GM20431 (cell line): Measurements from ENCODE around the gene LTB4R2.

Experiments
- in situ Hi-C: fragments of 300-500 bp; cut with MseI, MboI; formaldehyde crosslinking; loops from one replicate; pipeline ENCODE4 v1.15.0; 2020; ENCODE audit warnings: low sequenced_read_pairs; ENCODE audit not compliant: unreplicated experiment

The LTB4R2 gene

DNA sequence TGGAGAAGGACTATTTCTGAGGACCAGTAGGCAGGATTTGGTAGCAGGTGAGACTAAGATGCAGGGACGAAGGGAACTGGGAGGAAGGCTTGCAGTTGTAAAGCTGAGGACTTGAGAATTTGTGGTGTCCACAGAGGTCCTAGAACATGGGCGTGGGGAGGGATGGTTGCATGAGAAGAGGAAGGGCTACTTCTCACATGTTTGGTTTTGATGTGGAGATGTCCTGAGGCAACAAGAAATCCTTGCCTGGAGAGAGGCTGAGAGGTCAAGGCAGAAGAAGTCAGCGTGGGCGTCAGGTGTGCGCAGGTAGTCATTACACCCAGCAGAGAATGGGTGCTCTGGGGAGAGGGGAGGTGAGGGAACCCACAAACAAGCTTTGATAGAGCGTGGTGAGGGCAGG lies 32.9 kb upstream of the LTB4R2 start:
- in situ Hi-C loops: no loop called here

DNA sequence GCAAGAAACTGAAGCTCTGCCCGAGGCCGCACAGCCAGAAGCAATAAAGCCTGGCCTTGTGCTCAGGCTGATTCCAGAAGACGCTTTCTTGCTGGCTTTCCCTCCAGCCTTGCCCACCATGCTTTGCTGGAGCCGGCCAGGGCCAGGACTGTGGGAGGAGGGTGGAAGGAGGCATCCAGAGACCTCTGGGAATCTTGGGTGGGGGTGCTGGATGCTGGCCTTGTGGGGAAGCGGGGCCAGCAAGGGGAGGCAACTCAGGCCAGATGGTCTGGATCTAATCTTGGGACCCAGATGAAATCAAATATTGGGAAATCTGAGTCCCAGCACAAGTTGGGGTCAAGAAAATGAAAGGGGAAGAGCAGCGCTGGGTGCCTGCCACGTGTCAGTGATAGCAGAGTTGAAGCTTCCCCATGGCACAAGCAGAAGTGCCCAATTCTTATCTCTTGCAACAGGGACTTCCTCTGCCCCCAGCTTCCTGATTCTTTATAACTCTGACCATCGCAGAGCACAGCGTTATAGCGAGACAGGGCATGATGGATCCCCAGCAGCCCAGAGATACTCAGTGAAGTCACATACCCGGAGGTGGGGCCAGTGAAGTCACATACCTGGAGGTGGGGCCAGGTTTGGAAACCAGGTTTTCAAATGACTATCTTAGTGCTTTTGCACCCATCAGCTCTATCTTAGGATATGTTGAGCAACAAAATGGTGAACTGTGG lies 32.2 kb upstream of the LTB4R2 start:
- in situ Hi-C loops: no loop called here

DNA sequence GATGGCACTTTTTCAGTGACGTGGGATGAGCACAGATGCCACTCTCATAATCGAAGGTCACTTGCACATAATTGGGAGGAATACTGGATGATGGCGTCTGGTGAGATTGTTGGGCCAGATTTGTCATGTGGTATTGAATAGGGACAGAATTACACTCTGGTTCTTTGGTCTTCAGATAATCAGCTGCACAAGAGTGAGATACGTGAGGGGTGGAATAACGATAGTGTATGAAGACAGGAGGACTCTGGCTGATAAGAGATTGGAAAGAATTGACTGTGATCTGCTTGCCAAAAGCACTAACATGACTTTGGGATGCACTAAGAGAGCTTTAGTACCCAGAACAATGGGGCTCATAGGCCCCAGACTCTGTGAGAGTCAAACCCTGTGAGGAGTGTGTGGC lies 31.5 kb upstream of the LTB4R2 start:
- in situ Hi-C loops: no loop called here

DNA sequence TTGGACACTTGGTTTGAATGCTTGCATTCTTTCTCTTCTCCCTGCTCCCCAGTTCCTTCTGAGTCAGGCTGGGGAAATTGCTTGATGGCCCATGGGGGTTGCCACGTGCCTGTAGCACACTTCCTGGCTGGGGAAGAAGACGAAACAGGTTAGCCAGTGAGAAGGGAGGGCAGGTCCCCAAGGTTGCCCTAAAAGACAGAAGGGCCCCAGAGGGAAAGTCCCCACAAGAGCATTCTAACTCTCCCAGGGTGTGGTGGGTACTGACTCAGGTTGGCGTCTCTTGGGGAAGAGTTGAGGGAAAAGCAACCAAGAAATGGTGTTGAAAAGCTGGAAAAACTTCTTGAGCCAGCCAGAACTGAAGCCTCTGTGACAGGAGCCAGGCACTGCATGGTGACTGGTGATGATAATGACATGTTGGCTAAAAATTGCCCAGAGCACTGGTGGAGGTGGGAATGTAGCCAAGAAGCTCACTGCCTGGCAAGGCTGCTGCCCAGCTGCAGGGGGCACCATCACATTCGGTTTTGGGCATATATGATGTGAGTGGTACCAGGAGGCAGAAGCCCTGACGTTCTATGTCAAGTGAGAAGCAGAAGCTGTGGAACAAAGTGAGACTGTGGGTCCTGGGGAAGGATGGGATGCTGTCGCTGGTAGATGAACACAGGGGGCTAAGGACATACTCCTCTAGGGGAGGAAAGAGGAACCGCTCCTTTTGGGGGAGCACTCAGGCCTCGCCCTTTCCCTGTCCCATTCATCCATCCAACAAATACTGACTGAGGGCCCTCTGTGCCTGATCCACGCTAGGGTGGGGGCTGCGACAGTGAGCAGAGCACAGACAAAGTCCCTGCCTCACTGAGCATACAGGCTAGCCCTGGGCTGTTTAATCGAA lies 30.4 kb upstream of the LTB4R2 start:
- in situ Hi-C loops: no loop called here

DNA sequence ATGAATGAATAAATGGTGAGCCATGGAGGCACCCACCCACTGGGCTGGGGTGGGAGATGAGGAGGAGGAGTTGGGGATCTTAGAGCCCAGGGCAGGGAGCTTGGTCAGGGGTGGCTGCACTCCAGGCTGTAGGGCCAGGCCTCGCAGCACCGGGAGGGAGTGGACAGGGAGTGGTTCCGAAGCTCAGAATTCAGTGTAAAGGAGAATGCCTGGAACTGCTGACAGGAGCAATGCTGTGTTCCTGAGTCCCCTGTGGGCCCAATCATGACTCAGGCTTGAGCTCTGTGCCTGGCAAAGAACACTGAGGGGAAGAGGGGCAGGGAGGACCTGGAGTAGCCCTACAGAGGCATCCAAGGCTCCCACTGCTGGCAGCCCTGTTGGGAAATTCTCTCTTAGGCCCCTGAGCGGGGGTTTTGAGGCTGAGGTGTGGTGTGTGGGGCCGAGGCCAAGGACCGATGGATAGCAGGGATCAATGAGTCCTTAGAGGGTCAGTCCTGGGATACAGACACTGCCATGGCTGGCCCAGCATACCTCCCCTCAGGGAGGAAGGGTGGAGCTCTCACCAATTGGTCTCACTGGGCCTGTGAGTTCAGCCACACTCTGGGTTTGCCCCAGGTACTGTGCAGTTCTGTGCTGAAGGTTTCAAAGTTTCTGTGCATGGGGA lies 29.0 kb upstream of the LTB4R2 start:
- in situ Hi-C loops: no loop called here

DNA sequence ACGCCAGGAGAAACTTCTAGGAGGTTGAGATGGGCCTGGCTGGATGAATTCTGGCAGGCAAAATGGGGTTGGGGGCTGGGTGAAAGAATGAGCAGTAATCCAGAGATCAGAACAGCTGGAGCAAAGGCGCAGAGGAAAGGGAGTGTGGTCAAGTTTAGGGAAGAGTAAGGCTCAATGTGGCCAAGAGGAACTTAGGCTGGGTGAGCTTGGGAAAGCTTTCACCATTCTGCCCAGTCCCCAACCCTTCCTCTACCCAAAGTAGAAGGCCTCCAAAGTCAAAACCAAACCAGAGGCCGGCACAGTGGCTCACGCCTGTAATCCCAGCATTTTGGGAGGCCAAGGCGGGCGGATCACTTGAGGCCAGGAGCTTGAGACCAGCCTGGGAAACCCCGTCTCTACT lies 28.3 kb upstream of the LTB4R2 start:
- in situ Hi-C loops: no loop called here

DNA sequence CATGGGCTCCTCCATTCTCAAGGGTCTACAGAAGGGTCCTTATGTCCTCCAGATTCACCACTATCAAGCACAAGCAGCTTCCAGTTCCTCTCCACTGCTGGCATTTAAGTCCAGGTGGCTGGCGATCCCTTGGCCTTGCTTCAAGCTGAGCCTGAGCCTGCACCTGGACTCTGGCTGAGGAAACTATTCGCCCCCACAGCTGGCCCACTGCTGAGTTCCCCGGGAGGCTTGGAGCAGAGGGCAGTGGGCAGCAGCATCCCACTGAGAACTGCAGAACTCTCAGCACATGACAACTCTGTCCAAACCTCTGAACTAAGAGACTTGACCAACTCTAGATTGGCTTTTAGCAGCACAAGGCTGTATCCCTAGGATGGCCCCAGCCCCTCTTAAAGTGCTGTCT lies 27.2 kb upstream of the LTB4R2 start:
- in situ Hi-C loops: no loop called here

DNA sequence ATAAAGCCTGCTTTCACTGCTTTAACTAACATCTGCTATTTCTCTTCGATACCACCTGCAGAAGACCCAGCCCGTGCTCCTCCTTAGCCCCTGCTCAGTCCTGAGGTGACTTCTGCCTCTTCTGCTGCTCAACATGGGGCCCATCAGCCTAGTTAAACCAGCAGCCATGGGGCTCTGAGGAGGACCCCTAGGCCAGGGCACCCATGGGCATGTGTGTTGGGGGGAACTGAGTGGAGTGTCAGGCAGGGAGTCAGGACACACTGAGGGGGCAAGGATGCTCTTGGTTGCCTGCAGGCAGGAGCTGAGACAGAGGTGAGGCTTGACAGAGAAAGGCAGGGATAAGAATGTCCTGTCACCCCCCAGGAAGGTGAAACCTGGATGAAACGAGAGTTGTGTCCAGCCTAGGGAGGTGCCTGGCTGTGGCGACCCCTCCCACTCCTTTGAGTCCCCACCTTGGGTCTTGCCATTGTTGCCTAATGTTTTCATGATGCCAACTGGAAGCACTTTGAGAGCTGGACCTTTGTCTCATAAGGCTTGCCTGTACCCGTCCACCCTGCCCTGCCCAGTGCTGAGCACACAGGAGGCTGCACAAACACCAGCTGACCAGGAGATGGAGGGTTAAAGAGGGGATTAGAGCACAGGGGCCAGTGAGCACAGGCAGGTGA lies 26.0 kb upstream of the LTB4R2 start:
- in situ Hi-C loops: no loop called here

DNA sequence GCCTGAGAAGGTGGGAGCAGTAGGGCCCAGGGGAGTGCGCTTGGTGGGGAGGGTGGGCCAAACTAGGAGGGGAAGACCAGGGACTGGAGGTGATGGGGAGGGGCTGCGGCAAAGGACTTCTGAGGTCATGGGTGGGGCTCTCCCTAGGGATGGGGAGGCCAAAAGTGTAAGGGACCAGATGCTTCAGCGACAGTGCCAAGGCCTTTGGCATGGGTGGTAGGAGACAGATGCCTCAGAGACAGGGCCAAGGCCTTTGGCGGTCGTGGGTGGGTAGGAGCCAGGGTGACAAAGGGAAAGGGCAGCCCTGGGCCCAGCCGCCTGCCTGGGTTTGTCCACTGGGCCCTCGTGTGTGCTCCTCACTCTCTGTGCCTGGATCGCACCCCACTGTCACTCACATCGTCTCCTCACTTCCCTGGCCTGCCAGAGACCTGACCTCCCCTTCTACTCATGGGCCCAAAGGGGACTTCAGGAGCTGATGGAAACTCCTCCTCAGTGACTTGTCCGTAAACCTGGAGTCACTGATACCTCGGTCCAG lies 25.4 kb upstream of the LTB4R2 start:
- in situ Hi-C loops: no loop called here

DNA sequence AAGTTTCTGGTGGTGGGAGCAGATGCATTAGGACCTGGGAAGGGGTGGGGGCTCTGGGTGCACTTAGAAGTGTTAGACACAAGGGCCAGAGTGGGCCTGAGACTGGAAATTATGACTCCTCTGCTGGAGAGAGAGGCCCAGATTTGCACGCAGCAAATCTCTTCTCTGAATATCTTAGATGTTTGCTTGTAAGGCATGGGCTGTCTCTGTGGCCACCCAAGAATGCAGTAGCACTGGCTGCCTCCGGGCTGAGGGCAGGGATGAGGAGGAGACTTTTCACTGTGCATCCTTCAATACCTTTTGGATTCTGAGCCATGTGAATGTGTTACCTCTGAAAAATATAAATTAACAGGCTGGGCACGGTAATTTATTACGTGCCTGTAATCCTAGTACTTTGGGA lies 24.6 kb upstream of the LTB4R2 start:
- in situ Hi-C loops: no loop called here

DNA sequence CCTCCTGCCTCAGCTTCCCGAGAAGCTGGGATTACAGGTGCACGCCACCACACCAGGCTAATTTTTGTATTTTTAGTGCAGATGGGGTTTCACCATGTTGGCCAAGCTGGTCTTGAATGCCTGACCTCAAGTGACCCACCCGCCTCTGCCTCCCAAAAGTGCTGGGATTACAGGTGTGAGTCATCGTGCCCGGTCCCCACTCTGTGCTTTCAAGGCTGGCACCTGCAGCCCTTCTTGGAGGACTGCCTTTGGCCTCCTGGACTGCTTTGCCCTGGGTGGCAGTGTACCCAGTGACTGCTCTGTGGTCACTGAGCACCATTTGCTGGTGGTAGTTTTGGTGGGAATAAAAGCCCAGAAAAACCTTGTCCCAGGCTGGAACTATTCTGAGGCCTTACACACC lies 22.9 kb upstream of the LTB4R2 start:
- in situ Hi-C loops: no loop called here

DNA sequence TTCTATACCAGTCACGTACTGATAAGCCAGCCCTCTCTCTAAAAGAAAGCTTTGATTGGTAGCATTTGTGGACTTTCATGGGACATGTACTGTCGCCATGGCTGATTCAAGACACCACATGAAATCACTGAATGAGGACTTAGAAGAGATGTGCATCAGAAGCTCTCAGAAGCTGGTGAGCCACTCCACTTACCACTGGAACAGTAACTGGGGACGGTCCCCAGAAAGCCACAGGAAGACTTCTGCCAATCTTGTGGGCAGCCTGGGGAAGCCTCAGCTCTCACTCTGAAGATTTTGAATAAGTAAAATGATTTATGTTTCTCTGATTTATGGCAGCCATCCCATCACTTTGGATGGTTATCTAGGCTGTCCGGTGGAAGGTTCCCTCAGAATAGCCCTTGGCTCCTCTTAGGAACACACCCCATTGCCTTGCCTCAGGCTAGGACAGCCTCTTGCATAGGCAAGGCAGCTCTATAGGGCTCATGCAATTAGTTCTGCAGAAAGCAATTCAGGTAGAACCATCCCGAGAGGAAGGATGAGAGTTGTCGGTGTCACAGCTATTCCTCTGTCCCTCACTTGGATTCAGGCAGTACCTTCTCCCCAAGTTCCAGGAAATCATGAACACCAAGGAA lies 20.2 kb upstream of the LTB4R2 start:
- in situ Hi-C loops: no loop called here

DNA sequence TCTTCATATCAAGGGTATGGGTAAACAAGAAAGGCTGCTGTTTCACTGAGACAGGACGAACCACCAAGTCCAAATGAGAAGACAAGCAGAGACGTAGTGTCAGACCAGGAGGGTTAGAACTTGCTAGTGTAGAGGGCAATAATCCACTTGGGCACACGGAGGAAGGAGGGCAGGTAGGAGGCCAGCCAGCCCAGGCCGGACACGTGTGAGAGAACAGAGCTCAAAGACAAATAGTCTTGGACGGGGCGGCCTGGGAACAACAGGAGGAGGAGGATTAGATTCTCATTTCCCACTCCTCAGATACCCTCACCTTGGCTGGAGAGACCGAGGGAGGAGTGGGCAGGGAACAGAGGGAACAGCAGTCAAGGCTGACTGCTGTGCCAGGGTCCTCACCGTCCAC lies 19.2 kb upstream of the LTB4R2 start:
- in situ Hi-C loops: no loop called here

DNA sequence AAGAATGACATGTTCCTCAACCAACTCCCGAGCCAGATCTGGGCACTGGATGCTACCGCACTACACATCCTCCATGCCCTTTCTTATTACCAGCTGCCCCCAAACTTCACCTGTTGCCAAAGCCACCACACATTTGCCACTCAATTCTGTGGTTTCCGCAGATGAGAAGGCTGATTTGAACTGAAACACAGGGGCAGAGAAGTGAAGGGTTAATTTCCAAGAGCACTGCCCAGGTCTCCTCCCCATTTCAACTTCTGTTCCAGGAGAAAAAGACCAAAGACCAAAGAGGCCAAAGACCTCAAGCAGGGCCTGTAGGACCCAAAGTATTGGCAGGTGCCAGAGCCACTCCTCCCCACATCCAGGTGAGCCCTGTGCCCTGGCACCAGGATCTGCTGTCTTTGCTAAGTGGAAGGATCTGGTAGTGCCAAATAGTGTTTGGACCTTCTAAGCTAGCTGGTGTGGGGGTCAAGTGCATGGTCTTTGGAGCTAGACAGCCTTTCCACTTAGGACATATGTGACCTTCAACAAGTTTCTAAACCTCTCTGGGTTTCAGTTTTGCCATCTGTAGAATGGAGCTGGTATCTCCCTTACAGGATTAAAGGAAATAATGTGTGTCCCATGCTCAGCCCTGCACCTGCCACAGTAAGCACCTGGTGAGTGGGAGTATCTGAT lies 18.4 kb upstream of the LTB4R2 start:
- in situ Hi-C loops: no loop called here

DNA sequence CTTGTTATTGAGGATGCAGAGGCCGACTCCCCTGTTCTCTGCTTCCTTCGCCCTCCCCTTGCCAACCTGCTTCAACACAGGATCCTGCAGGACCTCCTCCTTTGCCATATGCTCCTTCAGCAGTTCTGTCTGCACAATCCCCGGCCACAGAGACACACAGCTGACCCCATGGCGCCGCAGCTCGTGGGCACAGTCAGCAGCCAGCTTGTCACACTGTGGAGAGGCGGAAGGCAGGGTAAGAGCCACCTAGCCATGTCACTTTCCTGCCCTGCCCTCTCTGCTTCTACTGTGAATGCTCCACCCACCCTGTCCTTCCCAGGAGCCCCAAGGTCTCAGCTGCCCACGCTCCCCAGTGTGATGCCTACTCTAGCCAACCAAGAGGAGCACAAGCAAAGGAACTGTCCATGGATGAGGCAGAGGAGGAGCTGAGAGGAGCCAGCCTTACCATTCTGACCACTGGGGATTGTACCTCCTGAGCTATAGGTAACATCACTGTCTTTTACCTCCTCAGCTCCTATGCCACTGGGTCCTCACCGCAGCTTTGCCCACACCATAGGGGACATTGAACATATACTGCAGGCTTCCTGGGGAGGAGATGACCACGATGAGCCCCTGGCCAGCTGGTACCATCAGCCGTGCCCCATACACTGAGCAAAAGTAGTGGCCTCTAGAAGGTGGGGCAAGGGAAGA lies 17.7 kb upstream of the LTB4R2 start:
- in situ Hi-C loops: no loop called here

DNA sequence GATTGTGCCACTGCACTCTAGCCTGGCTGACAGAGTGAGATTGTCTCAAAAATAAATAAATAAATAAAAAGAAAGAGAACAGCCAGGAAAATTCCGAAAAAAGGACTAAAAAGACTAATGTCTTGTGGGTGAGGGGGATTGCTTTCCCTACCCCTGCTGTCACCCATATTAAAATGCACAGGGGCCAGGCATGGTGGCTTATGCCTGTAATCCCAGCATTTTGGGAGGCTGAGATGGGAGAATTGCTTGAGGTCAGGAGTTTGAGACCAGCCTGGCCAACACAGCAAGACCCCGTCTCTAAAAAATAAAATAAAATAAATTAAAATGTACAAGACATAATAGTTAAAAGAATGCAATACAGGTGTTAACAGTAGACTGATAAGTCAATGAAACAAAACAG lies 16.4 kb upstream of the LTB4R2 start:
- in situ Hi-C loops: no loop called here

DNA sequence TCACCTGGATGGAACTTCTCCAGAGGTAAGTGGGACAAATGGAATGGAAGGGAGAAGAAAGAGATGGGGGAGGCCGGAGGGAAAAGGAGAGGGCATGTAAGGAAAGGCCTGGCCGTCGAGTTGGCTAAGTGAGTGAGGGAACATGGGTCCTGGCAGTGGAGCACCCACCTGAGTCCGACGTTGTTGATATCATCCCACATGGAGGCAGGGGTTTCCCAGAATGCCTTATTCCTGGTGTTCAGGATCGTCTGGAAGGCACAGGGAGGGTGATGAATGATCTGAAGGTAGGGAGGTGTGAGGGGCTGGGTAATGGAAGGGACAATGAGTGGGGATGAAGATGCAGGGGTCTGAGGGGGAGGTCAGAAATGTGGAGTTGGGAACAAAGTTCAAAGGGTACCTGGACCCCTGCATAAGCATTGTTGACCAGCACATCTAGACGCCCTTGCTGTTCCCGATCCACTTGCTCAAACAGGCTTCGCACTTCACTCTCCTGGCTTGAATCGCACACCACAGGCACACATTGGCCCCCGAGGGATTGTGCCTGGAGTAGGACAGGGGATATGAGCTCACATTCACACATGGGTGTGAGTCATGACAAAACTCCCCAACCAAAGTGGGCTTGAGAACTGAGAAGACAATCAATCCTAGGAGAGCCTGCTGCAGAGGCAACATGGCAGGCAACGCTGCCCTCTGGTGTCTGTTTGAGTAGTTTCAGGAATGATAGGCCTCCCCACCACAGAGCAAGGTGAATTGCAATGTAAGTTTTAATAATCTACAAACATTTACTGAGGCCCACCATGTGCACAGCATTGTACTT lies 13.4 kb upstream of the LTB4R2 start:
- in situ Hi-C loops: no loop called here
